IPS-11a (cell line): ENCODE data around the gene MTHFD1L.
"Not testable (repeated sequence)": the region's sequence is repeated elsewhere in the genome, so short reads cannot be mapped to it uniquely, and the experiment has no call there.

Experiments
- H3K4me3 ChIP-seq: one replicate; pipeline ENCODE4 v1.5.1; 2013; ENCODE audit warnings: low read depth, low read length, control low read depth

MTHFD1L gene

DNA sequence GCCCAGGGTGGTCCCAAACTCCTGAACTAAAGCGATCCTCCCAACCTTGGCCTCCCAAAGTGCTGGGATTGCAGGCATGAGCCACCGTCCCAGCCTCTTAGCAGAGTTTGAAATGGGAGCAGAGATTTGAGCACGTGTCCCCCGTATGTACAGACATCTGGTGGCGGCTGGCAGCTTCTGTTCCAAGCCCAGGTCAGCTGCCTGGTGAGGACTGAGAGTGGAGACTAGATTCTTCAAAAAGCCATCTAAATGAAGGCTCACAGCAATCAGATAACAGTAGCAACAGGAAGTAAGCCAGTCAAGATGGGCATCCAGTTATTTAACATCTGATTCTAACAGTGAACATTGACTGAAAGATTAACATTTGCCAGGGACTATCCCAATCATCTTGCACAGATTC, 246.2 kb downstream of the MTHFD1L start:
- H3K4me3 ChIP-seq: no peak overlapping the region

- H3K4me3 ChIP-seq: no peak overlapping the region
Measured at GRCh38 chr6:151112130-151112529, 246.6 kb downstream of the MTHFD1L start.

GRCh38 chr6:151112884-151113283, 247.4 kb downstream of the MTHFD1L start:
- H3K4me3 ChIP-seq: not testable (repeated sequence)

GRCh38 chr6:151113641-151114040, 248.1 kb downstream of the MTHFD1L start:
- H3K4me3 ChIP-seq: no peak overlapping the region

GRCh38 chr6:151118461-151119123, 253.1 kb downstream of the MTHFD1L start:
- no peak overlapping the region for H3K4me3 ChIP-seq

- H3K4me3 ChIP-seq: no peak overlapping the region
Measured at GRCh38 chr6:151119823-151120524, 254.5 kb downstream of the MTHFD1L start.

GRCh38 chr6:151121900-151122299, 256.4 kb downstream of the MTHFD1L start:
- no peak overlapping the region for H3K4me3 ChIP-seq

GRCh38 chr6:151123641-151124040, 258.1 kb downstream of the MTHFD1L start:
- not testable (repeated sequence) for H3K4me3 ChIP-seq

DNA sequence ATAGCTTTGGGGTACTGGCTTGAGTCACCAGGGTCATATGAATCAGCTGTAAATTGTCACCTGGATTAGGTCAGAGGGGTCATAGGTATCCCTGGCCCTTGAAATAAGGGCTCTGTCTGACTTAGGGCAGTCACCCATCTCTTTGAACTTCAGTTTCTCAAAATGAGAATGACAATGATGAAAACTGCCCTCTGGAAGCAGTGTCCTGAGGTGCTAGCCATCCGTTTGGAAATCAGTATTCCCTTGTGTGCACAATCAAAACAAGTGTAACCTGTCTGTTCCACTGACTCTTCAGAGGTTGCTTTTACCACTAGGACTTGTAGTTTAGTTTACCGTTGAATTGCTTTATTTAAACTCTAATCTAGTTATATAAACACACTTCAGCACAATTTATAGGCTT, 259.7 kb downstream of the MTHFD1L start:
- not testable (repeated sequence) for H3K4me3 ChIP-seq

DNA sequence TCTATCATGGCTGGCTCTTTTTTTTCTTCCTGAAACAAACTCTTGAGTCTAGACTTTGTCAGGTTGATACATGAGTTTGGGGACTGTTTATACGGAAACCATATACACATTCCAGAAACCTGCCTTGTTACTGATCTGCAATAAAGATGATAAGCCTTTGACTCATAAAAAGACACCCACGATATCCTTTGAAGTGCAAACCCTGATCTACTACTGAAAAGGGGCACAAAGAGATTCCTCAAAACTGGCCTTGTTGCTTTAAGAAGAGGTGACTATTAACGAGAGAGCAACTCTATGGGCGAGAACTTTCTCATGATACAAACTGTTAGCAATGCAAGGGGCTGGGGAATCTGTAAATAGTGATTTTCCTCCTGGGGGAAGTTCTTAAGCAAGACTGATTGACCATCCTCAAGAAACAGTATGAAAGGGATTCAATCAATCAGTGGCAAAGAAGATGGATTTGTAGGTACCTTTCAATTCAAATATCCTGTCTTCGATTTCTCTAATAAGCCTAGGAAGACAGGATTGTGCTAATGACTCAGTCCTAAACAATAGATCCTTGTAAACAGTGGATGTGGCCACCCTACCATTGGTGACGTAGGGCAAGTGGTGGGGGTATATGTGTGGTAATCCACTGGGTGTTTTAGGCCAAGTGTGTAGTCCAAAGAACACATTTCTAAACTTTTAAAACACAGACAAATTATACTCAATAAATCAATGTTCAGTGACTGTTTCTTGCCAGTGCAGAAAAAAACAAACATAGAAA, 260.3 kb downstream of the MTHFD1L start:
- not testable (repeated sequence) for H3K4me3 ChIP-seq

- not testable (repeated sequence) for H3K4me3 ChIP-seq
Measured at GRCh38 chr6:151126417-151126724, 260.9 kb downstream of the MTHFD1L start.

DNA sequence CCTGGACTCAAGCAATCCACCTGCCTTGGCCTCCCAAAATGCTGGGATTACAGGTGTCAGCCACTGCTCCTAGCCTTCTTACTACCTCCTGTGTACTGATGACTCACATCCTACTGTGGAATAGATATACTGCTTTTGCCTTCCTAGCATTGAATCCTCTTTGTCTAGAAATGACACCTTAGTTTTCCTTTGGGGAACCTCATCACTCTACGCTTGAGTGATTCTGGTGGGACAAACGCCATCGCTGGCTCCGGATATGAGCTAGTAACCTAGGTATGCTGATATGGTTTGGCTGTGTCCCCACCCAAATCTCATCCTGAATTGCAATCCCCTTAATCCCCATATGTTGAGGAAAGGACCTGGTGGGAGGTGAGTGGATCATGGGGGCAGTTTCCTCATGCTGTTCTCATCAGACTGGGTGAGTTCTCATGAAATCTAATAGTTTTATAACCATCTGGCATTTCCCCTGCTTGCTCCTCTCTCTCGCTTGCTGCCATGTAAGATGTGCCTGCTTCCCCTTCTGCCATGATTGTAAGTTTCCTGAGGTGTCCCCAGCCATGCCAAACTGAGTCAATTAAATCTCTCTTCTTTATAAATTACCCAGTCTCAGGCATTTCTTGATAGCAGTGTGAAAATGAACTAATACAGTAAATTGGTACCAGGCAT, 261.8 kb downstream of the MTHFD1L start:
- H3K4me3 ChIP-seq: not testable (repeated sequence)

DNA sequence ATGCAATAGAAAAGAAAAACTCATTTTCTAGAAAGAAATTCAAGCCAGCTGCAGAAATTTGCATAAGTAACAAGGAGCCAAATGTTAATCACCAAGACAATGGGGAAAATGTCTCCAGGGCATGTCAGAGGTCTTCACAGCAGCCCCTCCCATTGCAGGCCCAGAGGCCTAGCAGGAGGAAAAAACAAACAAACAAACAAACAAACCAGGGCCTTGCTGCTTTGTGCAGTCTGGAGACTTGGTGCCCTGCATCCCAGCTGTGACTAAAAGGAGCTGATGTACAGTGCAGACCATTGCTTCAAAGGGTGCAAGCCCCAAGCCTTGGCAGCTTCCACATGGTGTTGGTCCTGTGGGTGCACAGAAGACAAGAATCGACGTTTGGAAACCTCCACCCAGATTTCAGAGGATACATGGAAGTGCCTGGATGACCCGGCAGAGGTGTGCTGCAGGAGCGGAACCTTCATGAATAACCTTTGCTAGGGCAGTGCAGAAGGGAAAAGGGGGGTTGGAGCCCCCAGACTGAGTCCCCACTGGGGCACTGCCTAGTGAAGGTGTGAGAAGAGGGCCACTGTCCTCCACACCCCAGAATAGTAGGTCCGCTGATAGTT, 263.4 kb downstream of the MTHFD1L start:
- no peak overlapping the region for H3K4me3 ChIP-seq

- no peak overlapping the region for H3K4me3 ChIP-seq
Measured at GRCh38 chr6:151130329-151130728, 264.8 kb downstream of the MTHFD1L start.

- no peak overlapping the region for H3K4me3 ChIP-seq
Measured at GRCh38 chr6:151131324-151132007, 266.0 kb downstream of the MTHFD1L start.

DNA sequence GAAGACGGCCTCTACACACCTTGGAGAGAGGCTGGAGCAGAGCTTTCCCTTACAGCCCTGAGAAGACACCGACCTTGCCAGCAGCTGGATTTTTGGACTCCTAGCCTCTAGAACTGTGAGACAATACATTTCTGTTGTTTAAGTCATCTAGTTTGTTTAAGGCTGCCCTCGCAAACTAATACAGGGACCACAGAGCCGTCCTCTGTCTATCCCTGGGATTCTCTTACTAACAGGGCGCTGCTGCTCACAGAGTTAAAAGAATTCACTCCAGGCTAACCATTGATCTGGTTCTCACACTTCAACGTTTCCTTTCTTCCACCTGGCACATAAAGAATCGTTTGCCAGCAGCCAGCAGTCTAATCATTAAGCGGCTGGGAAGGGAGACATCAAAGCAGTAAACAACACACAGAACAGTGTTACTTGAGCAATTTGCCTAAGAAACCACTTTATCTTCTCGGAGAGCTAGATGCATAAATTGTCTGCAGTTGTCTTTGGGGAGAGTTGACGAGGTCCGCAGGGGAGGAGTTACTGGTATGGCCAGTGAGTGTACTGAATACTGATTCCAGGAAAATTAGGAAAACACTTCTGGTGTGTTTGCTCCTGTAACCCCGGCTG, 270.7 kb downstream of the MTHFD1L start:
- no peak overlapping the region for H3K4me3 ChIP-seq

DNA sequence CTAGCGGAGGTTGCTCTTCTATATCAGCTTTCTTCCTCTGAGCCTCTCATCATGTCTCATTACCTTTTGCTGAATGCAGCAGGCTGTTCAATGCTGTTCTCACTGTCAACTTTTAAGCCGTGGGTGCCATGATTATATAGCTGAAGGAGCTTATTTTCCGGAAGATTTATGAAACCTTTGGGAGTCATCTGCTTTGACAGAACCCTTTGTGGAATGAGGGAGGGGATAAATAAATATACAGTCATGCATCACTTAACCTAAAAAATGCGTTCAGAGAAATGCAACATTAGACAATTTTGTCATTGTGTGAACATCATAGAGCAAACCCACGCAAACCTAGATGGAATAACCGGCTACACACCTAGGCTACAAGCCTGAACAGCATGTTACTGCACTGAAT, 272.0 kb downstream of the MTHFD1L start:
- no peak overlapping the region for H3K4me3 ChIP-seq

DNA sequence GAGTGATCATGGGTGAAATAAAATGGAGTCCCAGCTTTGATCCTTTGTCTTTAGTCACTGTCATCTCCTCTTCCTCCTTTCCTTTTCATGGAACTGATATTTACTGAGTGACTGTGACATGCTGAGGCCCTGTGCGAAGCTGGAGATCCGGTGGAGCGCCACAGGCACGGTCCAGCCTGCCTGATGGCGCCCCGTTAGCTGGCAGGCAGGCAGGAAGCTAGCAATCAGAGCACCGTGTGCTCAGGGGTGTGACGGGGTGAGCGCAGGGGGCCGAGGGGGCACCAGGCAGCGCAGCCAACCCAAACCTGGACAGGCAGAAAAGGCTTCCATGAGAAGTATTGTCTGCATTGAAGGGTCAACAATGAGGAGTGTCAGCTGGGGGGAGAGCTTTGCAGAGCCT, 274.0 kb downstream of the MTHFD1L start:
- no peak overlapping the region for H3K4me3 ChIP-seq

DNA sequence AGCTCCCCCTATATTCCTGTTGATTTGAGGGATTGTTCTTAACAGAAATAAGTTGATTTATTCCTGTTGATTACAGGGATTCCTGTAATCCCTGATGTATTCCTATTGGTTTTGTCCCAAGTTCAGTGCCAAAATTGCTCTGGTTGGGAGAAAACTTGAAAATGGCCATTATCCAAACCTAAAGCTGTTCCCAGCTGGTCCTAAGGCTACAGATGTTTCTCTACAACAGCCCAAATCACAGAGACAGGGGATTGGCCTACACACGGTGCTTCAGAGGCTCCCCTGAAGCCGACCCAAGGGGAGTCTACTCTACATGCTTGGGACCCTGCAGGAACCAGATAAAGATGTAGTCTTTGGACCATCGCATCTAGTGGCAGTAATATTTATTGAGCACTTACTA, 275.3 kb downstream of the MTHFD1L start:
- H3K4me3 ChIP-seq: no peak overlapping the region

GRCh38 chr6:151141685-151142084, 276.2 kb downstream of the MTHFD1L start:
- no peak overlapping the region for H3K4me3 ChIP-seq
